Metanephros (tissue), 1 donor: ENCODE results near the gene PCDH1. TPM values are rescaled to one million over a fixed set of nuclear protein-coding genes. Genes with fewer than 3 reads are reported as not detected.

Experiments
- total RNA-seq: library from RNA; depleted of rRNA; stranded (reverse); fragments of >200 nt; gene quantifications from one replicate; pipeline ENCODE4 v1.2.3, GENCODE V29; 2014

The PCDH1 gene
- total RNA-seq, result 44.8 TPM

GRCh38 chr5:141878186-141878710 lies at the start of gene PCDH1:
PCDH1 (minus strand) TSS chr5:141878410; CDS start chr5:141878262, 148 bp downstream.

GRCh38 chr5:141923448-141924313 lies 45.5 kb upstream of the PCDH1 start, which contains the start of gene DELE1:
DELE1 (plus strand) TSS chr5:141923871; CDS start chr5:141923942, 71 bp downstream.

Other genes starting within 250 kb of the PCDH1 start
- 57.7 TPM for gene HDAC3, start 241.6 kb downstream of the PCDH1 start, total RNA-seq
- gene RELL2, start 241.4 kb downstream of the PCDH1 start, total RNA-seq, result 1.2 TPM
- 12.4 TPM for gene FCHSD1, start 227.0 kb downstream of the PCDH1 start, total RNA-seq
- 17.6 TPM for gene ARAP3, start 196.2 kb downstream of the PCDH1 start, total RNA-seq
- gene DELE1, start 45.5 kb upstream of the PCDH1 start, total RNA-seq, result 112 TPM
- 30.1 TPM for gene PCDH12, start 79.8 kb upstream of the PCDH1 start, total RNA-seq
- gene RNF14, start 90.7 kb upstream of the PCDH1 start, total RNA-seq, result 58.0 TPM
- 31.5 TPM for gene GNPDA1, start 134.6 kb upstream of the PCDH1 start, total RNA-seq
- 140 TPM for gene NDFIP1, start 230.4 kb upstream of the PCDH1 start, total RNA-seq